Middle frontal gyrus (tissue), 1 donor: ENCODE results near the gene C19orf12.
A peak's percentile ranks its signal among the peaks of the same experiment; 100 is the strongest.

Experiments used
- DNase-seq: peaks from one replicate; pipeline ENCODE4 v3.0.0-alpha.2; 2015; ENCODE audit warnings: low spot score; ENCODE audit errors: extremely low spot score

Gene C19orf12

DNA sequence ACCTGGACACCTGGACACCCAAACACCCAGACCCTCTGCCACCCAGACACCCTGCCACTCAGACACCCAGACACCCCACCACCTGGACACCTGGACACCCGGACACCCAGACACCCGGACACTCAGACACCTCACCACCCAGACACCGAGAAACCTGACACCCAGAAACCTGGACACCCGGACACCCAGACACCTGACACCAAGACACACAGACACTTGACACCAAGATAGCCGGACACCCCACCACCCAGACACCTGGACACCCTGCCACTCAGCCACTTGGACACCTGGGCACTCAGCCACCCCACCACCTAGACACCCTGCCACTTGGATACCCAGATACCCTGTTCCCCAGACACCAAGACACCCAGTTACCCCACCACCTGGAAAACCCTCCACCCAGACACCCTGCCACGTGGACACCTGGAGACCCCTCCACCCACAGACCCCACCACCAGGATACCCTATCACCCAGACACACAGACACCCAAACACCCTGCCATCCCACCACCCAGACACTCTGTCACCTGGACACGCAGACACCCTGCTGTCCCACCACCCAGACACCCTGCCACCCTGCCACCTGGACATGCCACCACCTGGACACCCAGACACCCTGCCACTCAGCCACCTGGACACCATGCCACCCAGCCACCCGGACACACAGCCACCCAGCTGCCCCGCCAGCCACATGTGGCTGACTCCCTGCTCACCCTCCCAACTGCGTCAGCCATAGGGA is 17.4 kb downstream of the C19orf12 start:
- no peak for DNase-seq

DNA sequence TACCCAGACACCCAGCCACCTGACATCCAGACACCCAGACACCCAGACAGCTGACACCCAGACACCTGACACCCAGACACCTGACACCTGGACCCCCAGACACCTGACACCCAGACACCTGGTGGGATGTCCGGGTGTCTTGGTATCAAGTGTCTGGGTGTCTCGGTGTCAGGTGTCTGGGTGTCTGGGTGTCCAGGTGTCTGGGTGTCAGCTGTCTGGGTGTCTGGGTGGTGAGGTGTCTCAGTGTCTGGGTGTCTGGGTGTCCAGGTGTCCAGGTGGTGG is 18.6 kb downstream of the C19orf12 start:
- no peak for DNase-seq

DNA sequence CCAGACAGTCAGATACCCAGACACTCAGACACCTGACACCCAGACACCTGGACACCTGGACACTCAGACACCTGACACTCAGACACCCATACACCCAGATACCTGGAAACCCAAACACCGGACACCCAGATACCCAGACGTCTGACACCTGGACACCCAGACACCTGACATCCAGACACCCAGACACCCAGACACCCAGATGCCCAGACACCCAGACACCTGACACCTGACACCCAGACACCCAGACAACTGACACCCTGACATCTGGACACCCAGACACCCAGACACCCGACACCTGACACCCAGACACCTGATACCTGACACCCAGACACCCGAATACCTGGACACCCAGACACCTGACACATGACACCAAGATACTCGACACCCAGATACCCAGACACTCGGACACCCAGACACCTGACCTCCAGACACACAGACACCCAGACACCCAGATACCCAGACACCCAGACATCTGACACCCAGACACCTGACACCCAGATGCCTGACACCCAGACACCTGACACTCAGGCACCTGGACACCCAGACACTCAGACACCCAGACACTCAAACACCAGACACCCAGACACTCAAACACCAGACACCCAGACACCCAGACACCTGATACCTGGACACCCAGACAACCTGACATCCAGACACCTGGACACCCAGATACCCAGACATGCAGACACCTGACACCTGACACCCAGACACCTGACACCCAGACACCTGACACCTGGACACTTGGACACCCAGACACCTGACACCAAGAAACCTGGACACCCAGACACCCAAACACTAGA is 19.1 kb downstream of the C19orf12 start:
- DNase-seq: no peak

DNA sequence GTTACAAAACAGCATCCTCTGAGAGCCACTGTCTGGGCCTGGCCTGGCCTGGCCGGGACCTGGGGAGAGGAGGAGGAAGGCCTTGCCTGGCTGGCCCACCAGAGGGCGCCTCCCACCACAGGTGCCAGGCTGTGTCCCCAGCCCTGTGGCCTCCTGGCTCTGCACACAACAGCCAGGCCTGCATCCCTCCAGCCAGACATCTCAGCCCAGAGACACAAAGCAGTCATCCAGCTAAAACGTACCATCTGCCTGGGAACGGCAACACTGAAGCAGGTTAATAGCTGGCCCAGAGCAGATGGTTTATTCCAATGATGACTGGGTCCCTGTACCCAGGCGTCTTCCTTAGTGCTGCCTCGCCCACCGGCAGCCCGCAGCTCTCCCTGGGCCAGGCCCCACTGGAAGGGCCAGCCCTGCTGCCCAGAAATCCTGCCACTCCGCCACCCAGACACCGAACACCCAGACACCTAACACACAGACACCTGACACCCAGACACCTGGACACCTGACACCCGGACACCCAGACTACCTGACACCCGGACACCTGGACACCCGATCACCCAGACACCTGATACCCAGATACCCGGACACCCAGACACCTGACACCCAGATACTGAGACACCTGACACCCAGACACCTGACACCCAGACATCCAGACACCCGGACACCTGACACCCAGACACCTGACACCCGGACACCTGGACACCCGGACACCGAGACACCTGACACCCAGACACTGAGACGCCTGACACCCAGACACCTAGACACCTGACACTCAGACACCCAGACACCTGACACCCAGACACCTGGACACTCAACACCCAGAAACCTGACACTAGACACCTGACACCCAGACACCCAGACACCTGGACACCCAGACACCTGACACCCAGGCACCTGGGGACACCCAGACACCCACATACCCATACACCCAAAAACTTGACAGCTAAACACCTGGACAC is 20.1 kb downstream of the C19orf12 start:
- peak; percentile 61 for DNase-seq

DNA sequence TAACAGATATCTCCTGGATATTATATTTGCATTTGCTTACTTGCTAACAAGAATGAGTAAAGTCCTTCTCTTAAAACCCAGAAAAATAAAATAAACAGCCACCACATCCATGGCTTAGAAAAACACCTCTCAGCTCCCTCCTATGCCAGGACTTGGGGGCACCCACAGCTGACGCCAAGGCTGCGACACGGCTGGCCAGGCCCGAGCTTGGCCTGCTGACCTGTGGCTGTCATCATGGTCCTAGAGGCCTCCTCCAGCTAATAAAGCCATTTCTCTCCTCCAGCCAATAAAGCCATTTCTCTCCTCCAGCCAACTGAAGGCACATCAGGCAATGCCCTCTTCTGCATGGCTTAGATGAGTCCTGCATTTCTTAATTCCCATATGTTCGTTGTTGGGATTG is 20.9 kb downstream of the C19orf12 start:
- DNase-seq: no peak

DNA sequence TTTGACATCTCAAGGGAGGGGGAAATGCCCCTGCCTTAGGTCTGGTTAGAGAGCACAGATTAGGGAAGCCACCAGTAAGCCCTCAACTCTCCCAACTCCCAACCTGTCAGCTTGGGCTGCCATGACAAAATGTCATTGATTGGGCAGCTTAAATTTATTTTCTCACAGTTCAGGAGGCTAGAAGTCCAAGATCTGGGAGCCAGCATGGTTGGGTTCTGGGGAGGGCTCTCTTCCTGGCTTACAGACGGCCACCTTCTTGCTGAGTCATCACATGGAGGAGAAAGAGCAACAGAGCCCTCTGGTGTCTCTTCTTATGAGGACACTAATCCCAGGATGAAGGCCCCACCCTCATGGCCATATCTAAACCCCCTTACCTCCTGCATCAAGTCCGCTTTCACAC is 24.2 kb downstream of the C19orf12 start:
- no peak for DNase-seq

DNA sequence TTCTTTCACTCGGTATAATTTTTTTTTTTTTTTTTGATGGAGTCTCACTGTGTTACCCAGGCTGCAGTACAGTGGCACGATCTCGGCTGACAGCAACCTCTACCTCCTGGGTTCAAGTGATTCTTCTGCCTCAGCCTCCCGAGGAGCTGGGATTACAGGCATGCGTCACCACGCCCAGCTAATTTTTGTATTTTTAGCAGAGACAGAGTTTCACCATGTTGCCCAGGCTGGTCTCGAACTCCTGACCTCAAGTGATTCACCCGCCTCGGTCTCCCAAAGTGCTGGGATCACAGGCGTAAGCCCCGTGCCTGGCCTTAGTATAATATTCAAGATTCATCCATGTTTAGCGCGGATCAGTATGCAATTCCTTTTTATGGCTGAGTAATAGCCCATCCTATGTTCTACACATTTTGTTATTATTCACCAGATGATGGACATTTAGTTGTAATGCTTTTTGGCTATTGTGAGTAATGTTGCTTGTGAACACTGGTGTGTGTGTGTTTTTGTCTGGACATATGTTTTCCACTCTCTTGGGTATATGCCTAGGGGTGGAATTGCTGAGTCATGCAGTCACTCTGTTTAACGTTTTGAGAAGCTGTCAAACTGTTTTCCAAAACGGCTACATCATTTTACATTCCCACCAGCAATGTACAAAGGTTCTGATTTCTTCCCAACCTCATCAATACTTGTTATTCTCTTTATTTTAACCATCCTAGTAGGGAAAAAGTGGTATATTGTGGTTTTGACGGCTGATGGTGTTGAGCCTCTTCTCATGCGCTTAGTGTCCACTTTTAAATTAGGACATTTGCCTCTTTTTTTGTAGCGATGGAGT is 26.9 kb downstream of the C19orf12 start:
- no peak for DNase-seq

DNA sequence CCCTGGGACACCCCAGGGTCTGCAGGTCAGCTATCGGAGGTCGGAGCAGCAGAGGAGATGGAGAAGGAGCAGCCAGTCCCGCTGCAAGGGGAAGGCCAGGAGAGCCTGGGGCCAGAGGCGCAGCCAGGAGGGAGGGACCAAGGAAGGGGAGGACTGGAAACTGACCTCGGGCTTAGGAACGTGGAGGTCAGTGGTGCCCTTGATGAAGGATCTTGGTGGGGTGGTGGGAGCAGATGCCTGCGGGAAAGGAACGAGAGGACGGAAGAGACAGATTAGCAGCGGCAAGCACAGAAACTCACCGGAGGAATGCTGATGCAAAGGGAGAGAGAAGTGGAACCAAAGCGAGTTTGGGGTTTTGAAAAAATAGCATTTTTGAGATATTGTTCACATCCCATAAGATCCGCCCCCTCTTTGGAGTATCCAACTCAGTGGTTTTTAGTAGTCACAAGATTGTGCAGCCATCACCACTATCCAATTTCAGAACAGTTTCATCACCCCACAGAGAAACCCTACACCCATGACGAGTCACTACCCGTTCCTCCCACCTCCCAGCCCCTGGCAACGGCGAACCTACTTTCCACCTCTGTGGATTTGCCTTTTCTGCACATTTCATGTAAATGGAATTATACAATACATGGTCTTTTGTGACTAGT is 27.7 kb downstream of the C19orf12 start:
- no peak for DNase-seq

DNA sequence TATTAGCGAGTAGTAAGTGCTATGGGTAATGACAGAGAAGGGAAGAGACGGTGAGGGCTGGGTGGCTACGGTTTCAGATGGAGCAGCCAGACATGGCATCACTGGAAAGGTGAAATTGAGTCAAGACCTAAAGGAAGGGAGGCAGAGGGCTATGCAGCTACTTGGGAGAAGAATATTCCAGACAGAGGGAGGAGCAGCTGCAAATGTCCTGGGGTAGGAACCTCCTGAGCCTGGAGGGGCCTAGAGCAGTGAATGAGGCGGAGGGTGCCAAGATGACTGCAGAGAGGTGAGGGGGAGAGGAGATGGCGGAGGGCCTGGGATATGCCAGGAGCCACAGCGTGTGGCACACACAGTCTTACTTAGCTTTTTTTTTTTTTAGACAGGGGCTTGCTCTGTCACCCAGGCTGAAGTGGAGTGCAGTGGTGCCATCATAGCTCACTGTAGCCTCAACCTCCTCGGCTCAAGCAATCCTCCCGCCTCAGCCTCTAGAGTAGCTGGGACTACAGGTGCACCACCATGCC is 28.7 kb downstream of the C19orf12 start:
- DNase-seq: no peak

DNA sequence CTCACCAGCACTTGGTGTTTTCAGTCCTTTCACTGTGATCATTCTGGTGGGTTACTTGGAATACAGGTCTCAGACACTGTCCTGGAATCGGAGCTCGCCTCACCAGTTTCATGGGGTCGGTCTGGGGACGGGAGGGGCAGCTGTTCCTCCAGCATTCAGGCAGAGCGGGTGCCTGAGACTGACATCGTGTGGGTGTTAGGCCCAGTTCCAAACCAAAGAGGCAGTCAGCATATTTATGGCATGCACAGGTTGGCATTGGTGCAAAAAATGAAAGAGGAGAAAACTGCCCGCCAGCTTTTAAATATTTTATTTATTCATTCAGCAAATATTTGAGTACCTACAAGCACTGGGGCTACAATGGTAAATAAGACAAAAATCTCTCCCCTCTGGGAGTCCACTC is 29.7 kb downstream of the C19orf12 start:
- no peak for DNase-seq

DNA sequence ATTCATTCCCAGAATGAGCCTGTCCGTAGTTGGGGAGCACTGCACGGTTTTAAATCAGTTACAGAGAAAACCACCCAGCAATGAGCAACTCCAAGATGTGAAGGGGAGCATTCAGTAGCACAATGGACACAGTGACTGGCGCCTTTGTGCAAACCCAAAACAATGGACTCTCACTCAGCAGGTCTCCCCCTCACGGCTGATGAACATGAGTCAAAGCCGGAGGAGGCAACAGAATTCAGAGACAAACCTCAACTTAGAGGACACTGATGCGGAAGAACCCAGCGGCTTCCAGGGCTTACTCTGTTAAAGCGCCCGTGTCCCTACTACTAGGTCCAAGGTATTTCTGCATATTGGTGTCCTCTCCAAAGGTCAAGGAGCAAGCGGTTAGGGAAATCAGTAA is 32.1 kb downstream of the C19orf12 start:
- peak; percentile 65 for DNase-seq

DNA sequence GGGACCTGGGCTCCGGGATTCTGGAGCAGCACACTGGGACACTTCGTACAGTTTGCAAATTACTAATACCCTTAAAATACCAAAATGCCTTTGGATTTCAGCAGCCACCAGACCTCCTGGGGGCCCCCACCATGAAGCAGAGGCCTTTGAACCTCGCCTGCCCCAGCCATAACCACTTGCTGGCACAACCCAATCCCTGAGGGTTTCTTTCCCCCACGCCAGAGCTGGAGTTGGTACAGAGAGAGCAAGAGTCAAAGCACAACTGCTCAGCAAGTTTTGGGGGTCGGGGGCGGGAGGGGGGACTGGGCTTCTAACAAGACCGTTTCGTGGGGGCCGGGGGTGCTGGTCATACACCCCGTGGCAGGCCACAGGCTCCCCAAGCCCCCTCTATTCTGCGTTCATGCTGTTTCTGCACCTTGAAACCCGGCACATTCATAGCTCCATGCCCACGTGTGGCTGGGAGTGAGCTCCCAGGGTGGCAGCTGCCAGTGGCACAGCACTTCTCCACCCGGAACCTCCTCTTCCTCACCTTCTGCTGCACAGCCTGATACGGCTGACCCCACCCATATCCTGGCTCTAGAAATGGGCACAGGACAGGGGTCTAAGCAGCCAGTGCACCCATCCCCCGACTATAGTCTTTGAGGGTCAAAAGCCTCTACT is 32.7 kb downstream of the C19orf12 start:
- DNase-seq: no peak

DNA sequence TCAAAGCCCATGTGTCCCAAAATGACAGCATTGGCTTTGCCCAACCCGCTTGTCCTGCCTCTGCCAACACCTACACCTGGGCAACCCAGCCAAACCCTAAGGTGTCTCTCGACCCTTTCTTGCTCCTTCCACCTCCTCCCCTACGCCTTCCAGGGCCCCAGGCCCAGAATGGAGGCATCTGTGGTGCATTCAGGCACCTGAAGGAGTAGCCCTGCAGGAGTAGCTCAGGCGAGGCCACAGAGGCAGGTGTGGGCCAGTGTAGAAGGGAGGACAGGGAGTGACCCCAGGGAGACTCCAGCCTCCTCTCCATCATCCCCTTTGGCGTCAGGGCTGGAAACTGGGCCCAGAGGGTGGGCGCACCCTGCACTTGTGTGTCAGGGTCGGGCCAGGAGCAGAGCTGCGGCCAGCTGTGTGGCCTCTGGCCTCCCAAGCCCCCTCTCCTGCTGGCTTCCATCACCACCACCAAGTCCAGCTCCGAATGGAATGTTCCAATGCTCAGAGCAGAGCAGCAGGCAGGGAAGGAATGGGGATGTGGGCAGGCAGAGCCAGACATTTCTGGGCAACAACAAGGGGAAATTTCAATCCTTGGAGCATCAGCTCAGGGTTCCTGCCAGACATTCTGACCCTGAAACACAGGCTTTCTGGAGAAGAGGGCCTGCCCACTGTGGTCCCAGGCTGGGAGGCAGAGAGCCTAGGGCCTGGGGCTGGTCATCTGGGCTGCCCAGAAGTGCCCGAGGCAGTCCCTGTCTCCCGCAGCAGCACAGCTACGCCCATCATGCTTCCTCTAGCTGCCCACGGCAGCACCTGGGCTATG is 33.4 kb downstream of the C19orf12 start:
- no peak for DNase-seq

DNA sequence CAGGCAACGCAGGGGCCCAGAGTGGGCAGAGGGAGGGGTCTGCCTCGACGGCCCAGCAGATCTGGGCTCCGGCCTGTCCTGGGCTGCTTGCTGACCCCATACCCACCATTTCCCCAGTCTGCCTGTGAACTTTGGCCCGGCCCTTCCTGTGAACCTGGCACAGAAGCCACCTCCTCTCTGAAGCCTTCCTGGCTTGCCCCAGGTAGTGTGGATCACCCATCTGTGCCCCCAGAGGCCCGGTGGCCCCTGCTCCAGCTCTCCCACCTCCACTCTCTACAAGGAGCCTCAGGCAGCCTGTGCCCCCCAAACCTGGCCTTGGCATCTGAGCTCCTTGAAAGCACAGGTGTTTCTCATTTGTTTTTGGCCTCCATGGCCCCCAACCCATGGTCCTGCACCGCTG is 34.1 kb downstream of the C19orf12 start:
- no peak for DNase-seq

DNA sequence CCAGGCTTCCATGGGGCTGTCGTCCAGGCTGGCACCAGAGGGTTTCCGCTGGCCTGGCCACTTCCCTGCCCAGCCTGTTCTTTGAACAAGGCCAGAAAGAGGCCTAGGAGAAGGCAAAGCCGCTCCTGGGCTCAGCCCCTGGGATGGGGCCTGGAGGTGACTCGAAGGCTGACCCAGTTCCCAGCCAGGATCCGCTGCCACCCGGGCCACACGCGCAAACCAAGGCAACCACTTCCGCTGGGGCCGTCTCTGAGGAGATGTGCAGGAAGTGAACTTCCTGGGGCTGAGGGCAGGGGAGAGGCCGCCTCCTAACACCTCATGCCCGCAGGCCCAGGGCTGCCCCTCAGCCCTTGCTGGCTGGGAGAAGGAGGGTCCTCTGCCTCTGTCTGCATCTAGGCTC is 34.6 kb downstream of the C19orf12 start:
- no peak for DNase-seq

DNA sequence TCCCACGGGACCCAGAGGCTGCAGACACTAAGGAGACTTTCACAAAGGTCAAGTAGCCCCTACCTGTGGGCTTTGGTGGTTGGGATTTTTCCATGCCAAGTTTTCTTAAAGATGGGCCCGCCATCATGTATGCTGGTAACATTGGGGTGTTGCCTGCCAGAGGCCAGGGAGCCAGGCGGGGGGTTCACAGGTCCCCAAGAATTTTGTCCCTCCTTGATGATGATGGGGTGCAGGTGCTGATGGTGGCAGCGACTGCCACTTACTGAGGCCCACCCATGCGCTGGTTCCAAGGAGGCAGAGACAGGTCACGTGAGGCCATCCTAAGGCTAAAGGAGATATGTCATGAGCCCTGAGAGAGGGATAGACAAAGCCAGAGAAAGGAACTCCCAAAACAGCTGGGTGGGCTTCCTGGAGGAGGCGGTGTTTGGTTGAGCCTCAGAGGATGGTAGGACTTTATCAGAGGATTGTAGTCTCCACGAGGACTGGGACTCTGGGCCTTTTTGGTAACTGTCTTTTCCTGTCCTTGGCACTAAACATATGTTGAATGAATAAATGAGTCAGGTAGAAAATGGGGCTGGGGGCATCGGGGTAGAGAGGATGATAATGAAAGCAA is 35.4 kb downstream of the C19orf12 start:
- no peak for DNase-seq

DNA sequence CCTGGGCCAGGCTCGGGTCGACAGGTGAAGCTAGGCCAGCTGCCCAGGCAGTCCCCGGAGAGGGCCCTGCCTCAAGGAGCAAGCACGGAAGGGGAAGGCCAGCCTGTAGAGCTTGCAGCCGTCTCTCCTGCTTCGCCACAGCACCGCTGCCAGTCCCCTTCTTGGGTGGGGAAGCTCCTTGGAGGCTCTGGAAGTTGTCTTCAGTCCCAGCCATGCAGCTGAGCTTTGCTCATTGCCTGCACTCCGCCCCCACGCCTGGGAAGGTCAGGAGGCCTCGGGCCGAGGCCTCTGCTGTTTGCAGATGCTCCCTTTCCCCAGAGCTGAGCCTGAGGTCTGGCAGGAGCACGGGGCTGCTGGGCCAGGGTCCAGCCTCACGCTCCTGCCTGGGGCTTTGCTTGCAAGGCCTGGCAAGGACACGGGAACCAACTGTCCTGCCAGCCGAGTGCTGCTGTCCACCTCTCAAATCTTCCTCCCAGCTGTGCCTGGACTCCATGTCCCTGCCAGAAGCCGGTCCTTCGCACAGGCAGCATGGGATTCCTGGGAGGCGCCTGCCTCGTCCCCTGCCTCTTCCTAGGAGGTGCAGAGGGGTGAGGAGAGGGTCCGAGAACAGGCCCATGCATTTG is 36.5 kb downstream of the C19orf12 start:
- no peak for DNase-seq
